ENCODE data around the gene MCM10. TPM values are rescaled to one million over a fixed set of nuclear protein-coding genes. Genes with fewer than 3 reads are reported as not detected.
A peak's percentile ranks its signal among the peaks of the same experiment; 100 is the strongest.

MCM10 gene
- total and polyA plus RNA-seq, 2 experiments from 2014 or later, result 4.7 to 5.2 TPM

DNA sequence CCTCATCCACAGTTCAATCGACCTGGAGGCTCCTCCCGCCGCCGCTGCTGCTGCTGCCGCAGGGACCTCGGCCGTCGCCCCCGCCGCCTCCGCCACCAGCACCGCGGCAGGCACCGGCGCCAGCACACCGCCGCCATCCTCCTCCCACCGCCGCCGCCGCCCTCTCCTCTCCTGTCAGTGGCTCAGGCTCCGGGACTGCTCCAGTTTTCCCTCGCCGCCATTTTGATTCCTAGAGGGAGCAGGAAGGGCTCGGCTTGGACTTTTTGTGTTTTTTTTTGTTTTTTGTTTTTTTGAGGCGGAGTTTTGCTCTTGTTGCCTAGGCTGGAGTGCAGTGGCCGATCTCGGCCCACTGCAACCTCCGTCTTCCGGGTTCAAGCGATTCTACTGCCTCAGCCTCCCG lies 3.0 kb upstream of the MCM10 start:
- in situ Hi-C loops (cut with MboI), result no loop called here
- Histone ChIP-seq H3K4me2 (ENCODE audit: unreplicated experiment) (no peak overlapping the region), H3K27ac (no peak overlapping the region), H3K4me1 (ENCODE audit: insufficient read depth) (peaks cover 12% of the 10 kb centered on the region), H3K36me3 (ENCODE audit: low read depth) (no peaks in the 10 kb centered on the region), H3K4me3 (no peak overlapping the region), H3F3A (ENCODE audit: insufficient read depth) (no peaks in the 10 kb centered on the region), H3K9ac (no peak overlapping the region), H3K79me2 (ENCODE audit: insufficient read depth) (peaks cover 12% of the 10 kb centered on the region; the same call in 1 of the 2 replicates), H3K9me3 (ENCODE audit: low read depth) (no peaks in the 10 kb centered on the region), H3K9me2 (ENCODE audit: insufficient read depth) (no peaks in the 10 kb centered on the region), H2AFZ (no peak overlapping the region), H3K27me3 (replicated peaks; ENCODE audit: insufficient read depth) (no peaks in the 10 kb centered on the region), H4K20me1 (ENCODE audit: insufficient read depth) (no peaks in the 10 kb centered on the region)
- DNase-seq, result no peak
- WGBS, 2 experiments (ENCODE audit: low coverage in 1 of 2, low lambda C conversion rate in 2 of 2, missing lambda C conversion rate in 2 of 2), result 62 to 65% methylated on average over 22 to 31 of the region's 32 CpGs
- no peak for TF ChIP-seq EZH2 (IDR thresholded peaks at IDR 0.05; ENCODE audit: insufficient read depth, poor library complexity, severe bottlenecking)
- no peak for TF ChIP-seq EZH2phosphoT487 (IDR thresholded peaks at IDR 0.05; ENCODE audit: insufficient read depth, low read depth)

DNA sequence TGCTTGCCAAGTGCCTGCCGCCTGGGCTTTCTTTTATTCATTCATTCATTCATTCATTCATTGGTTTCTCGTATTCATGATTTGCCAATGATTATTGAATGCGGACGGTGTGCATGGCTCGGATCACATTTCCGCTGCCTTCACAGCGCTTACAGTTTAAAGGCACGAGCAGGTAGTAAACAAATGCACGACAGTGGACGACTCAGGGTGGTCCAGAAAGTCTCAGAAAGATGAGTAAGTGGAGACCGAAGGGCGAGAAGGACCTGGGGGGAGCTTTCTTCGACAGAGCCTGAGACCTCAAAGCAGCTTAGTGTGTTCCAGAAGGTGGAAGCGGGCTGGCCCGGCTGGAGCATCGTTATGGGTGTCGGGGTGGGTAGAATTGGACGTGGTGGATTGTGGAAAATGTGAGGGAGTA lies 506 bp downstream of the MCM10 start:
- WGBS, 2 experiments (ENCODE audit: low coverage in 1 of 2, low lambda C conversion rate in 2 of 2, missing lambda C conversion rate in 2 of 2), result 3 to 4% methylated on average over 18 of the region's 18 CpGs
- in situ Hi-C loops (cut with MboI), result no loop called here
- no peak for TF ChIP-seq EZH2 (IDR thresholded peaks at IDR 0.05; ENCODE audit: insufficient read depth, poor library complexity, severe bottlenecking)
- no peak for TF ChIP-seq EZH2phosphoT487 (IDR thresholded peaks at IDR 0.05; ENCODE audit: insufficient read depth, low read depth)
- Histone ChIP-seq H3K9me3 (ENCODE audit: low read depth) (no peaks in the 10 kb centered on the region), H3K4me1 (ENCODE audit: insufficient read depth) (peaks cover 12% of the 10 kb centered on the region), H3K4me3 (peak overlapping the region; percentile 84), H3K27ac (no peak overlapping the region), H3K4me2 (ENCODE audit: unreplicated experiment) (peak overlapping the region; percentile 90), H3K27me3 (replicated peaks; ENCODE audit: insufficient read depth) (no peaks in the 10 kb centered on the region), H3K36me3 (ENCODE audit: low read depth) (no peaks in the 10 kb centered on the region), H3K9me2 (ENCODE audit: insufficient read depth) (no peaks in the 10 kb centered on the region), H3F3A (ENCODE audit: insufficient read depth) (no peaks in the 10 kb centered on the region), H3K9ac (peak overlapping the region; percentile 69), H4K20me1 (ENCODE audit: insufficient read depth) (no peaks in the 10 kb centered on the region), H2AFZ (peak overlapping the region; percentile 99), H3K79me2 (ENCODE audit: insufficient read depth) (peaks cover 12% of the 10 kb centered on the region; the same call in 1 of the 2 replicates)
- DNase-seq, result peak; percentile 57

DNA sequence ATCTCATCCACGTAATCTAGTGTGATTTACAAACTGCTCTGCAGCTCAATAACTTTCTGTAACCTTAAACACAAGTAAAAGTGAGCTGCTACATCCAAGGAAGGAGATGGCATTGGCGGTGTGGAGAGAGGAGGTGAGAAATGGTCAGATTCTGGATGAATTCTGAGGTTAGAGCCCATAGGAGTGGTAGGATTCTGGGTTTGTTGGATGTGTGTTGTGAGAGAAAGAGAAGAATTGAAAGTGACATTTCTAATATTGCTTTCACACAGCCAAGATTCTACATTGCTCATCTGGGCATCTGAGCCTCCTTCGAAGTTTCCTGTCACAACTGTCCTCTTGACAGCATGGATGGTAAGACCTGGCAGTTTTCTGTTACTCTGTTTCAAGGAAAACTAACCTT lies 2.5 kb downstream of the MCM10 start:
- no peak overlapping the region for H3K27ac ChIP-seq
- TF ChIP-seq EZH2 (IDR thresholded peaks at IDR 0.05; ENCODE audit: insufficient read depth, poor library complexity, severe bottlenecking) (no peak), EZH2phosphoT487 (IDR thresholded peaks at IDR 0.05; ENCODE audit: insufficient read depth, low read depth) (no peak)
- 96% methylated on average over 3 of the region's 3 CpGs for WGBS, 2 experiments (ENCODE audit: low coverage in 1 of 2, low lambda C conversion rate in 2 of 2, missing lambda C conversion rate in 2 of 2)
- no peak overlapping the region for H2AFZ ChIP-seq
- DNase-seq, result no peak
- H3K79me2 ChIP-seq (ENCODE audit: insufficient read depth), result peaks cover 12% of the 10 kb centered on the region; the same call in 1 of the 2 replicates
- H3K4me3 ChIP-seq, result no peak overlapping the region
- peaks cover 12% of the 10 kb centered on the region for H3K4me1 ChIP-seq (ENCODE audit: insufficient read depth)
- no peaks in the 10 kb centered on the region for H3K9me2 ChIP-seq (ENCODE audit: insufficient read depth)
- no peak overlapping the region for H3K9ac ChIP-seq
- H3K4me2 ChIP-seq (ENCODE audit: unreplicated experiment), result no peak overlapping the region
- no peaks in the 10 kb centered on the region for H4K20me1 ChIP-seq (ENCODE audit: insufficient read depth)
- H3K27me3 ChIP-seq (replicated peaks; ENCODE audit: insufficient read depth), result no peaks in the 10 kb centered on the region
- H3F3A ChIP-seq (ENCODE audit: insufficient read depth), result no peaks in the 10 kb centered on the region
- in situ Hi-C loops (cut with MboI), result no loop called here
- H3K36me3 ChIP-seq (ENCODE audit: low read depth), result no peaks in the 10 kb centered on the region
- no peaks in the 10 kb centered on the region for H3K9me3 ChIP-seq (ENCODE audit: low read depth)

DNA sequence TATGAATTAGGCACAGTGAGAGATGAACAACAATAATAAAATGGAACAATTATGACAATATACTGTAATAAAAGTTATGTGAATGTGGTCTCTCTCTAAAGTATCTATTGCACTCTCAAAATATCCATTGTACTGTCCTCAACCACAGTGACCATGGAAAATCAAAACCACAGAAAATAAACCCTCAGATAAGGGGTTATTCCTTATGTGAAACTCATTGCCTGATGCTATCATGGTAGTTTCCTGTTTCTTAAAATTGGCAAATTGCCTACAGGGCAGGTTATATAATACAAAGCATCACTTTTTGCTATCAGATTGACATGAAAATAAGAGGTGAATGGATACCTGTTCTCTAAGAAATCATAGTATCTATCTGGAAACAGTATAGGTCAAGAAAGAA lies 3.8 kb downstream of the MCM10 start:
- in situ Hi-C loops (cut with MboI), result no loop called here

GRCh38 chr10:13167568-13167967 lies 6.2 kb downstream of the MCM10 start:
- Histone ChIP-seq H3K4me2 (ENCODE audit: unreplicated experiment) (no peak overlapping the region), H3K4me1 (ENCODE audit: insufficient read depth) (no peaks in the 10 kb centered on the region), H3K9me2 (ENCODE audit: insufficient read depth) (no peaks in the 10 kb centered on the region), H3F3A (ENCODE audit: insufficient read depth) (no peaks in the 10 kb centered on the region), H4K20me1 (ENCODE audit: insufficient read depth) (no peaks in the 10 kb centered on the region), H3K27ac (no peak overlapping the region), H3K36me3 (ENCODE audit: low read depth) (no peaks in the 10 kb centered on the region), H3K27me3 (replicated peaks; ENCODE audit: insufficient read depth) (no peaks in the 10 kb centered on the region), H2AFZ (no peak overlapping the region), H3K4me3 (no peak overlapping the region), H3K9me3 (ENCODE audit: low read depth) (no peaks in the 10 kb centered on the region), H3K79me2 (ENCODE audit: insufficient read depth) (peaks cover 2% of the 10 kb centered on the region; the same call in 1 of the 2 replicates), H3K9ac (no peak overlapping the region)
- WGBS, 2 experiments (ENCODE audit: low coverage in 1 of 2, low lambda C conversion rate in 2 of 2, missing lambda C conversion rate in 2 of 2), result 88 to 92% methylated on average over 7 of the region's 7 CpGs
- in situ Hi-C loops (cut with MboI), result no loop called here
- TF ChIP-seq EZH2phosphoT487 (IDR thresholded peaks at IDR 0.05; ENCODE audit: insufficient read depth, low read depth) (no peak), EZH2 (IDR thresholded peaks at IDR 0.05; ENCODE audit: insufficient read depth, poor library complexity, severe bottlenecking) (no peak)
- DNase-seq, result no peak

More for the DNA sequence above, 3.8 kb downstream of the MCM10 start:
- TF ChIP-seq EZH2 (IDR thresholded peaks at IDR 0.05; ENCODE audit: insufficient read depth, poor library complexity, severe bottlenecking) (no peak), EZH2phosphoT487 (IDR thresholded peaks at IDR 0.05; ENCODE audit: insufficient read depth, low read depth) (no peak)
- H3K9me3 ChIP-seq (ENCODE audit: low read depth), result no peaks in the 10 kb centered on the region
- no peaks in the 10 kb centered on the region for H3K27me3 ChIP-seq (replicated peaks; ENCODE audit: insufficient read depth)
- no peaks in the 10 kb centered on the region for H4K20me1 ChIP-seq (ENCODE audit: insufficient read depth)
- no peak overlapping the region for H3K4me3 ChIP-seq
- no peak overlapping the region for H3K4me2 ChIP-seq (ENCODE audit: unreplicated experiment)
- no peaks in the 10 kb centered on the region for H3F3A ChIP-seq (ENCODE audit: insufficient read depth)
- H3K27ac ChIP-seq, result no peak overlapping the region
- peaks cover 12% of the 10 kb centered on the region; the same call in 1 of the 2 replicates for H3K79me2 ChIP-seq (ENCODE audit: insufficient read depth)
- no peaks in the 10 kb centered on the region for H3K36me3 ChIP-seq (ENCODE audit: low read depth)
- DNase-seq, result no peak
- H3K4me1 ChIP-seq (ENCODE audit: insufficient read depth), result peaks cover 12% of the 10 kb centered on the region
- no peak overlapping the region for H2AFZ ChIP-seq
- H3K9ac ChIP-seq, result no peak overlapping the region
- H3K9me2 ChIP-seq (ENCODE audit: insufficient read depth), result no peaks in the 10 kb centered on the region

Measured in GM23248 (cell line).